GM10847 (cell line): ENCODE results near the gene KCNQ1.

Experiments
- POLR2A ChIP-seq: IDR thresholded peaks from 2 replicates; pipeline ENCODE4 v1.6.1; 2011; ENCODE audit not compliant: insufficient read length; ENCODE audit errors: extremely low read depth

The KCNQ1 gene

DNA sequence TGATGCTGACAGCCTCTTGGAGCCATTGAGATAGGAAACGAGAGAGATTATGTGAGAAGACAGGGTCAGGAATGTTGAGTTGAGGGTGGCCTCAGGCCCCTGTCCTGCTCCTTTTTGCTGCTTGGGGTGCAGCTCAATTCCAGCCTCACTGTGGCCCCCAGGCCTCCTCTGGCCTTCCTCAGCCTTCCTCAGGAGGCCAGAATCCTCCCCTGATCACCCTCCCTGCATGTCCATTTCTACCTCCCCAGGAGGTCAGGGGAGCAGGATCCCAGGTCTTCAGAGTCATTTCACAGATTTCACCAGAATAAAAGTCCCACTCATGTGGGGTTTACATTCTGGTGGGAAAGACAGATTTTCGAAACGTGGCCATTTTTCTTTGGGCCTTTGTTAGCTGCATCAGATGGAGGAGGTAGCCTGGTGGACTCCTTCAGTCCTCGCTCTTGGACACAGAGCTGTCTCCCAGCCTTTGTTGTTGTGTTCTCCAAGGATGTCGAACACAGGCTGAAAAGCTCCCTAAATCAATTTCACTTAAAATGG is 257.2 kb downstream of the KCNQ1 start:
- no peak for TF ChIP-seq POLR2A

GRCh38 chr11:2702771-2703362 is 258.1 kb downstream of the KCNQ1 start:
- no peak for TF ChIP-seq POLR2A

- TF ChIP-seq POLR2A = no peak
Observed at GRCh38 chr11:2703363-2704141, 258.7 kb downstream of the KCNQ1 start.

DNA sequence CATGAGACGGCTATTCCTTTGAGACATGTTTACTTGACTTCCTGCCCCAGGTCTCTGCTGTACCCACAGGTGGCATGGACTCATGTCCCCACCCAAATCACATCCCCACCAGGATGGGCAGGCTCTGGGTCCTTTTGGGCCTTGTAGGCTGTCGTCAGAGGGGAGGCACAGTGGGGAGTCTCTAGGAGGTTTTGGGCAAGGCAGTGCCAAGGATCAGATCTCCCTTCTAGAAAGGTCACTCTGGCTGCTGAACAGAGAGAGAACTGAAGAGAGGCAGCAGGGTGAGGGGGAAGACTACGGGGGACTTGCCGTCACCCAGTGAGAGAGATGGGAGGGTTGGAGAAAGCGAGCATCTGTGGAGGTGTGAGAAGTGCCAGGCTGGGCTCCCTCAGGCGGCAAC is 259.5 kb downstream of the KCNQ1 start:
- no peak for TF ChIP-seq POLR2A

- TF ChIP-seq POLR2A = no peak
Observed at GRCh38 chr11:2704896-2705606, 260.2 kb downstream of the KCNQ1 start.

- no peak for TF ChIP-seq POLR2A
Observed at GRCh38 chr11:2706321-2706720, 261.5 kb downstream of the KCNQ1 start.

DNA sequence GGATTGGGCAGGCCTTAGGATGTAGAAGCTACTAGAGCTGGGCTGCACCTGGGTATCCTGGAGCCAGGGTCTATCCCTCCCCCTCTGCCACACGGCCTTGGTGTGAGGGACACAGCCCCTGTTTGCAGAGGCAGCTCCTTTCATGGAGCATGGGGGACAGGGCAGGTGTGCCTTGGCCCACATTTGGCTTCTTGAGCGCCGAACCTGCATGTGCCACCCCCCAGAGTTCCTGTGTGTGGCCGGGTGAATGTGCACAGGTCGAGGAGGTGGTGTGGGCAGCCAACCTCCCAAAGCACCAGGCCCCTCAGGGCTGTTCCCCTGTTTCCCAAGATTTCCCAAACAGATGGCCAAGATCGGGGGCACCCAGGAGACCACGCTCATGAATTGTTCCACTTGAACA is 262.9 kb downstream of the KCNQ1 start:
- TF ChIP-seq POLR2A = no peak

DNA sequence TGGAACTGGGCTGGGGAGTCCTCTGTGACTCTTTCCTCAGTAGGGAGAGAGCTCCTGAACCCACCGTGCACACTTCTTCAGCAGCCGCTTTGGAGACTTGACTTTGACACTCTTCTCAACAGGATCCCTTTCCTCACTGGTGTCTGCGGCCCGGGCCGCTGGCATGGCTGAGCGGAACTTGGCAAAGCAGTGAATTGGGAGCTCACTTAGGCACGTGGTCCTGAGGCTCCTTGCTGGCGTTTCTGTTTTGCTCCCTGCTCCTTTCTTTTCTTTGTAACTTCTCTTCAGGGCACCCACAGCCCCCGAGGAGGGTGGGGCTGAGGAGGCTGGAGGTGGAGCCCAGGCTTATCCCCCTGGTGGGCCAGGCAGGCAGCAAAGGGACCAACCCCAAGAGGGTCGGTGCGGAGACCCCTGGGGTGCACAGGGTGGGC is 263.4 kb downstream of the KCNQ1 start:
- no peak for TF ChIP-seq POLR2A

DNA sequence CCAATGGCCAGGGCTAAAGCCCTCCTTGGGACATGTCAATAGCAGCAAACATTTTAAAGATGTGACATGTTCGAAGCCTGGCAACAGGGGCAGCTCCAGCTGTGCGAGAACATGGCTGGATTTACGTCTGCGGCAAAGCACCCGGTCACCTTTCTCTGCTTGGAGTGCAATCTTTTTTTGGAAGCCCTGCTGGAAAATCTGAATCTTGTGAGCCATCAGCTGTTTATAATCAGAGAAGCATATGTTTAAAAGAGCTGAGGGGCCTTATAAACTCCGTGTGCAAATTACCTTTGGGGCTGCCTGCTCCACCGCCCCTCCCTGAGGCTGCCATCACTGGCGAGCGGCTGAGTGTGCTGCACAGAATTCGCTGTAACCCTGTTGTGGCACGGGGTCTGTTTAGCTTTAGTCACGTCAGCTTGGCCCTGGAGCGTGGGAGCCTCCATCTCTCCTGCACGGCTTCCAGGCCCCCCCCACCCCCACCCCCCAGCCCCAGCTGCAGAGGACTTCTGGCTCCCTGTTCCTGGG is 264.0 kb downstream of the KCNQ1 start:
- TF ChIP-seq POLR2A = no peak

DNA sequence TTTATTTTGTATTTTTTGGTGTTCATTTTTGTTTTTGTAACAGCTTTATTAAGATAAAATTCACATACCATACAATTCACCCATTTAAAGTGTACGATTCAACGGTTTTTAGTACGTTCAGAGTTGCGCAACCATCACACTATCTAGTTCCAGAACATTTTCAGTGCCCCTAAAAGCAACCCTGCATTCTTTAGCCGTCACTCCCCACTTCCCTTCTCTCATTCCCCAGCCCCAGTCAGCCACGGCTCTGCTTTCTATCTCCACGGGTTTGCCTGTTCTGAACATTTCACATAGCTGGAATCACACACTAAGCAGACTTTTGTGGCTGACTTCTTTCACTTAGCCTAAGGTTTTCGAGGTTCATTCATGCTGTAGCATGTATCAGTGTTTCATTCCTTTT is 264.6 kb downstream of the KCNQ1 start:
- no peak for TF ChIP-seq POLR2A

DNA sequence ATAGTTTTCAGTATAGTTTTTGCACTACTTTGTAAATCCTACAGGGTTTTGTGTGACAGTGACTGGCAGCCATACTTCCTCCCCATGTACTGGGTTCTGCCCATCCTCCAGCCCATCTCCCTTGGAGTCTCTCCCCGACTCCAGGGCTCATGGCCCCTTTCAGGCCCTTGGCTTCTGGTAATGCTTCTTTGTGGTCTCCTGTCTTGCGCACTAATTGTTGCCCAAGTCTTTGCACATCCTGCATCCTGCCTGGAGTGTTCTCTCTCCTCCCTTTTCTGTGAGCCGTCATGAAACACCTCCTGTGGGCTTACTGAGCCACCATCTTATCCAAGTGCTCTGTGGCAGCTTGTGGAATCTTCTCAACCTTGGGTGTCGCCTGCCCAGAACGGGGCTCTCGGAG is 266.4 kb downstream of the KCNQ1 start:
- TF ChIP-seq POLR2A = no peak

DNA sequence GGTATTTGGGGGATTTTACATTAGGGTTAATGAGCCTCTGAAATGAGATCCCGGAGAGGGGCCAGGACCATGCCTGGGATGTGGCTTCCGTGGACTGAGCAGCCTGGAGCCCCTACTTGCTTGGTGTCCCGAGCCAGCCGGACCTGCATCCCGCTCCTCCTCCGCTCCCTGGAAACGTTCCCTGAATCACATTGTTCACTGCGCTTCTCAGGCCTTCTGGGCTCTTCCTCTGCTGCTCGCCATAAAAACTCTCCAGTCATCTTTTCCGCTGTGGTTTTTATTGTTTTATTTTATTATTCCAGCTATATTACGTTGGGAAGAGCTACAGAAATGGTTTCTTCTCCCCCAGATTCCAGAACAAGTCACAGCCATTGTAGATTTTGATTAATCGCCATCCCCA is 268.3 kb downstream of the KCNQ1 start:
- no peak for TF ChIP-seq POLR2A

DNA sequence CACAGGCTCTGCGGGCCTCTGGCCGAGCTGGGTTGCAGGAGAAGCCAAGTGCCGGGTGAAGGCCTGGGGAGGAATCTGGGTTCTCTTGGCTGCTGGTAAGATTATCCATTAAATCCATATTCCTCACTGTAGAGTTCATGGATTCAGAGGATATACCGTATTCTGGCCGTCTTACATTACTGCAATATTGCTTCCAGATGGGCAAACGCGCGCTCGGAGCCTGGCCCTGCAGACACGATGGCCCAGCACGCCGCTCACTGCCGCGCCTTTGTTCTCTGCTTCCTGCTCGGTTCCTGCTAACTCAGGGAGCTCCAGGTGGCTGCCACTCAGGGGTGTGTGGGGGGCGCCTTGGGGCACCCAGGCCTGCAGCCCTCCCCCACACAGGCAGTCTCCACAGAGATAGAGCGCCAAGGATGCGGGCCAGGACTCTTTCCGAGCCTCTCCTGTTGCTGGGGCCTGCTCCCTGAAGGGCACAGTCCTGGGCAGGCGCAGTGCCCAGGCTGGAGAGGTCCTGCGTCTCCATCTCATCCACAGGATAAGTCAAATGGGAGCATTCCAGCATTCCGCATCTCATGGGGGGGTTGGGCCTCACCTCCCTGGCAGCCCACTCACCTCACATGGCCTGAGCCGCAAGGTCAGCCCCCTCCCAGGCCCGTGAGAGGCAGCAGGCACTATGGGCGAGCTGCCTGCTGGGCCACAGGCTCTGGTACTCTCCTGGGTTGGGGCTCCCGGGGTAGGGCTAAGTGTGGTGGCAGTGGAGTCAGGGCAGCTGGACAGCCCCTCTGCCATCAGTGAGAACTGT is 269.1 kb downstream of the KCNQ1 start:
- no peak for TF ChIP-seq POLR2A

- no peak for TF ChIP-seq POLR2A
Observed at GRCh38 chr11:2714463-2714800, 269.6 kb downstream of the KCNQ1 start.

DNA sequence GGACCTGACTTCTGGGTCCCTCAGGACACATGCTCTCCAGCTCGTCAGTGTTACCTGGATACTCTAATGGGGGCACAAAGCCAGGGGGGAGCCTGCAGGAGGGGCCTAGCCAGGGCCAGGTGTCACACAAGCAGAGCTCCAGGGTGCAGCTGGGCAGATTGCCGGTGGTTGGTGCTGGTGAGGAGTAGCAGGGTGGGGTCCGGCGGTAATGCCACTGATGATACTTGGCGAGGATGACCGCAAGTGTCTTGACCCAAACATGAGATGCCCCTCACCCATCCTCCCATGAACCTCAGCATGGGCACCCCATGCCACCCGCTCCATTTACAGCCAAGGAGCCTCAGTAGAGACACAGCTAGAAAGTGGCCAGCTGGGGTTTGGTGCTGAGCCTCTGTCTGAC is 270.1 kb downstream of the KCNQ1 start:
- TF ChIP-seq POLR2A = no peak

GRCh38 chr11:2715716-2716350 is 271.0 kb downstream of the KCNQ1 start:
- TF ChIP-seq POLR2A = no peak
